IPS DF 6.9 (cell line): ENCODE measurements around the gene MBP.

Experiments
- DNase-seq: peaks from one replicate; pipeline ENCODE4 v3.0.0-alpha.2; 2013; ENCODE audit warnings: low read depth, low spot score
- H3K27ac ChIP-seq: one replicate; pipeline ENCODE4 v1.5.1; 2013; ENCODE audit warnings: low read length, control low read depth
- H3K27me3 ChIP-seq: 2 replicates; pipeline ENCODE4 v1.6.1; 2013; ENCODE audit warnings: mild to moderate bottlenecking, low read length; ENCODE audit not compliant: control insufficient read depth, insufficient read depth
- H3K36me3 ChIP-seq: 2 replicates; pipeline ENCODE4 v1.6.1; 2013; ENCODE audit warnings: low read length; ENCODE audit not compliant: control insufficient read depth, insufficient read depth
- H3K4me1 ChIP-seq: 2 replicates; pipeline ENCODE4 v1.6.1; 2013; ENCODE audit warnings: low read length; ENCODE audit not compliant: control insufficient read depth, insufficient read depth
- H3K4me3 ChIP-seq: 2 replicates; pipeline ENCODE4 v1.5.1; 2013; ENCODE audit warnings: mild to moderate bottlenecking, low read length
- H3K9me3 ChIP-seq: 2 replicates; pipeline ENCODE4 v1.6.1; 2013; ENCODE audit warnings: low read length, inconsistent platforms; ENCODE audit not compliant: control insufficient read depth, insufficient read depth
- WGBS: extraction: QIAGEN DNeasy Blood & Tissue Kit; methylation state at CpG from one replicate; pipeline ENCODE4 v1.1.7; 2013; ENCODE audit warnings: mixed read lengths, missing lambda C conversion rate; ENCODE audit not compliant: insufficient read length, insufficient coverage; 5-methylcytosine and 5-hydroxymethylcytosine counted together

The MBP gene

DNA sequence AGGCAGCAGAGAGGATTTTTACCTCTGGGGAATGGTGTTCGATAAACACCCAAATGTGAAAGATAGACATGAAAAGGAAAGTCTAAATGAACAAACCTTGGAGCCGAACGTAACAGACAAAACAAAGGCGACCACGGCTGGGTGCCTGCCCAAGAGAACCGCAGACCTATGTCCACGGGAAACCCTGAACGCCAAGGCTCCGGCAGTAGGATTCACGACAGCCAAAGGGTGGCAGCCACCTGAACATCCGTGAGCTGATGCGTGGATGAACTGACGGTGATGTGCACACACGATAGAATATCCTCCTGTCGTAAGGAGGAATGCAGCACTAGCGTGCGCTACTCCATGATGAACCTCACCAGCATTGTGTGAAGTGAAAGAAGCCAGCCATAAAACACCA lies 85.6 kb downstream of the MBP start:
- Histone ChIP-seq H3K9me3 (no peaks in the 10 kb centered on the region), H3K27ac (no peak overlapping the region), H3K36me3 (no peaks in the 10 kb centered on the region), H3K4me3 (no peak overlapping the region), H3K27me3 (no peaks in the 10 kb centered on the region), H3K4me1 (no peaks in the 10 kb centered on the region; the same call in 1 of the 2 replicates)
- WGBS, result no CpG with 5 or more reads among the region's 17 CpGs
- DNase-seq, result no peak

GRCh38 chr18:77046409-77046808 lies 86.2 kb downstream of the MBP start:
- Histone ChIP-seq H3K9me3 (no peaks in the 10 kb centered on the region), H3K4me1 (no peaks in the 10 kb centered on the region; the same call in 1 of the 2 replicates), H3K4me3 (no peak overlapping the region), H3K27ac (no peak overlapping the region), H3K36me3 (no peaks in the 10 kb centered on the region), H3K27me3 (no peaks in the 10 kb centered on the region)
- DNase-seq, result no peak
- WGBS, result no CpG with 5 or more reads among the region's 9 CpGs

GRCh38 chr18:77045677-77046076 lies 86.9 kb downstream of the MBP start:
- Histone ChIP-seq H3K9me3 (no peaks in the 10 kb centered on the region), H3K27me3 (no peaks in the 10 kb centered on the region), H3K4me3 (no peak overlapping the region), H3K36me3 (no peaks in the 10 kb centered on the region), H3K27ac (no peak overlapping the region), H3K4me1 (no peaks in the 10 kb centered on the region; the same call in 1 of the 2 replicates)
- no CpG with 5 or more reads among the region's 6 CpGs for WGBS
- no peak for DNase-seq

GRCh38 chr18:77044866-77045664 lies 87.5 kb downstream of the MBP start:
- WGBS, result no CpG with 5 or more reads among the region's 14 CpGs
- H3K9me3 ChIP-seq, result no peaks in the 10 kb centered on the region
- H3K27me3 ChIP-seq, result no peaks in the 10 kb centered on the region
- no peaks in the 10 kb centered on the region for H3K36me3 ChIP-seq
- no peaks in the 10 kb centered on the region; the same call in 1 of the 2 replicates for H3K4me1 ChIP-seq
- no peak for DNase-seq
- H3K4me3 ChIP-seq, result no peak overlapping the region; the same call in 1 of the 2 replicates
- no peak overlapping the region for H3K27ac ChIP-seq

DNA sequence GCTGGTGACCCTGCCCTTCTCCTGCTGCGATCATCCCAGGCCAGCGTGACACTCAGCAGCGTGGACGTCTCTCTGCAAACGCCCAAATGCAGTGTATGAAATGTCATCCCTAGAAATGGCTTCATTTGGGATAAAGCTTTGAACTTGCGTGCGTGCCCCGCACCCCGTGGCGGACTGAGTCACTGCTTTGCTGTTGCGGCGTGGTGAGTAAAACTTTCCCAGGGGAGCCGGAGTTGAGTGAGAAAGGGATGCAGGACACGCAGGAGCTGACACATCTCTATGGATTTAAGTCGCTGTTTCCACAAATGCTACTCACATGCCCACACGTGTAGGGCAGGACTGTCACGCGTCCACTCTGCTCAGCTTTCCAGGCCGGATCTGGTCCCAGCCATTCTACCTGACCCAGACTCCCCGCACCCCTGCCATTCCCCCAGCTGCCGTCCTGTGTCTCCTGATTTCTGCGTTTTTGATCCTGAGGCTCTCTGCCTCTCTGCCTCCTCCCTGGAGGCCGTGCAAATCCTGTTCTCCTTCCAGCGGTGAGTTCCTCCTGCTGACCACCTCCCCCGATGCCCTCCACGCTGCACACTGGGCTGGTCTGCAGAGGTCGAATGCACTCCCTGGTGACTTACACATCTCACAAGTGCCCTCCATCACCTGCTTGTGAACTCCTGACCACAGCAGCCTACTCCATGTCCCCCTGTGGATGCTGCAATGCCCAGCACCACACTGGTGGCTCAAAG lies 88.9 kb downstream of the MBP start:
- H3K9me3 ChIP-seq, result no peaks in the 10 kb centered on the region
- no peaks in the 10 kb centered on the region for H3K36me3 ChIP-seq
- no peaks in the 10 kb centered on the region; the same call in 1 of the 2 replicates for H3K4me1 ChIP-seq
- DNase-seq, result no peak
- H3K27ac ChIP-seq, result no peak overlapping the region
- H3K4me3 ChIP-seq, result no peak overlapping the region
- WGBS, result no CpG with 5 or more reads among the region's 27 CpGs
- no peaks in the 10 kb centered on the region for H3K27me3 ChIP-seq

GRCh38 chr18:77042583-77042982 lies 90.0 kb downstream of the MBP start:
- no peaks in the 10 kb centered on the region for H3K36me3 ChIP-seq
- no peaks in the 10 kb centered on the region; the same call in 1 of the 2 replicates for H3K4me1 ChIP-seq
- no peak overlapping the region for H3K27ac ChIP-seq
- no CpG with 5 or more reads among the region's 10 CpGs for WGBS
- H3K4me3 ChIP-seq, result no peak overlapping the region
- H3K27me3 ChIP-seq, result no peaks in the 10 kb centered on the region
- no peaks in the 10 kb centered on the region for H3K9me3 ChIP-seq
- no peak for DNase-seq

DNA sequence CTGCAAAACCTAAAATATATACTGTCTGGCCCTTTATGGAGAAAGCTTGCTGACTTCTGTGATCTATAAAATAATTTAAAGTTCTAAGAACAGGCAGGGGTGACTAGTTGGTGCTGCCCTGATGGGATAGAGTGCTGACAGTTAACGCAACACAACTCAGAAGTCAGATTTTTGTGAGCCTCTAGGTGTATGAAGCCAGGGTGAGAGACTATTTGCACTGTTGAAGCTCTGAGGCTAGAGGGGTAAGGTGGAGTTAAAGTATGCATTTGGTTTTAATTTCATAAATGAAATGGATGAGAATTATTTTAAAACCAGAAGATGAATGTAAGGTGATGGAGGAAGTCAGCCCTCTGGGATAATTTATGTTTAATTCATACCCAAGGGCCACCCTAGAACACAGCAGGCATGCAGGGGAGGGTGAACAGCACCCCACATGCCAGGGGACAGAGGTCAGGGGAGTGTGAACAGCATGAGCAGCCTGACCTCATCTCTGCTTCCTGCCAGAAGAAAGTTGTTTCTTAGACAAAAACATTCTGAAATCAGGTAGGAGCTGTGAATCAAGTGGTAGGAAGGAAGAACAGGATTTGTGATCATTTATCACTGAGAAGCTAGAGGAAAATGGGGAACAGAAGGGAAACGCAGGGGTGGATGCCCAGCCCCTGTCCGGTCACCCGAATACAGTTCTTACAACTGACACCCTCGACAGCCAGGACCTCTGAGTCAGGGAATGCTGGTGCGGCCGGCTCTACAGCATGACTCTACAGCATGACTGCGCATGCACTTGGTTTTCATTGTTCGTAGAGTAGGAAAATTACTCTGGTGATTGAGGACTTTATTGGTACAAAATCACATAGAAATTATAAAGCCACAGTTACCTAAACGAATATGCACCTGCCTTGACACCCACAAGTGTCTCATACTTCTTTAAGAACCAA lies 93.1 kb downstream of the MBP start:
- Histone ChIP-seq H3K4me3 (no peak overlapping the region), H3K4me1 (no peaks in the 10 kb centered on the region), H3K27ac (no peak overlapping the region), H3K27me3 (no peaks in the 10 kb centered on the region), H3K36me3 (no peaks in the 10 kb centered on the region), H3K9me3 (no peaks in the 10 kb centered on the region)
- DNase-seq, result no peak
- WGBS, result no CpG with 5 or more reads among the region's 10 CpGs

GRCh38 chr18:77038182-77038858 lies 94.3 kb downstream of the MBP start:
- WGBS, result no CpG with 5 or more reads among the region's 3 CpGs
- H3K4me3 ChIP-seq, result no peak overlapping the region
- H3K4me1 ChIP-seq, result no peaks in the 10 kb centered on the region
- no peaks in the 10 kb centered on the region for H3K9me3 ChIP-seq
- no peak for DNase-seq
- H3K36me3 ChIP-seq, result no peaks in the 10 kb centered on the region
- no peaks in the 10 kb centered on the region for H3K27me3 ChIP-seq
- H3K27ac ChIP-seq, result no peak overlapping the region

GRCh38 chr18:77037567-77037966 lies 95.0 kb downstream of the MBP start:
- no peaks in the 10 kb centered on the region for H3K36me3 ChIP-seq
- H3K4me1 ChIP-seq, result no peaks in the 10 kb centered on the region
- DNase-seq, result no peak
- no CpG with 5 or more reads among the region's 13 CpGs for WGBS
- no peaks in the 10 kb centered on the region for H3K27me3 ChIP-seq
- no peak overlapping the region for H3K27ac ChIP-seq
- no peak overlapping the region for H3K4me3 ChIP-seq
- H3K9me3 ChIP-seq, result no peaks in the 10 kb centered on the region
